Fibroblast of lung (primary cell): Measurements from ENCODE around the gene TAF11L14. TPM values are rescaled to one million over a fixed set of nuclear protein-coding genes. Genes with fewer than 3 reads are reported as not detected.
"Not testable (repeated sequence)": the region's sequence is repeated elsewhere in the genome, so short reads cannot be mapped to it uniquely, and the experiment has no call there.

ENCODE experiments used
- DNase-seq, 2 donors: peaks; one replicate each; pipeline versions ENCODE4 v3.0.0 to v3.0.0-alpha.2; 2010; ENCODE audit warnings: low read depth in 2 of 2
- H2AFZ ChIP-seq: 2 replicates; pipeline ENCODE4 v1.5.1; 2012; ENCODE audit warnings: low read length, control low read depth, inconsistent platforms
- H3K27ac ChIP-seq: 2 replicates; pipeline ENCODE4 v1.5.1; 2011; ENCODE audit warnings: low read length, control low read depth; ENCODE audit not compliant: insufficient read depth
- H3K27me3 ChIP-seq: 2 replicates; pipeline ENCODE4 v1.5.1; 2011; ENCODE audit warnings: mild to moderate bottlenecking, low read length; ENCODE audit not compliant: control insufficient read depth, insufficient read depth
- H3K36me3 ChIP-seq: 2 replicates; pipeline ENCODE4 v1.5.1; 2011; ENCODE audit warnings: low read length; ENCODE audit not compliant: control insufficient read depth, insufficient read depth
- H3K4me1 ChIP-seq: 2 replicates; pipeline ENCODE4 v1.5.1; 2011; ENCODE audit warnings: low read length; ENCODE audit not compliant: control insufficient read depth, insufficient read depth; ENCODE audit errors: extremely low read depth
- H3K4me2 ChIP-seq: 2 replicates; pipeline ENCODE4 v1.5.1; 2011; ENCODE audit warnings: low read length, control low read depth; ENCODE audit not compliant: insufficient read depth; ENCODE audit errors: extremely low read depth
- H3K4me3 ChIP-seq, 4 experiments: fragments of 200-600 bp in 1 of 4; sonication (generic) in 1 of 4; replicated peaks in 1 of 4; 2 replicates each; pipeline ENCODE4 v1.5.1; 2011 to 2016; ENCODE audit warnings: low read length in 4 of 4, low read depth in 3 of 4, mild to moderate bottlenecking in 3 of 4, control low read depth in 2 of 4, inconsistent platforms in 1 of 4, mixed read lengths in 1 of 4; ENCODE audit not compliant: insufficient read depth in 1 of 4; ENCODE audit errors: control extremely low read depth in 1 of 4
- H3K79me2 ChIP-seq: 2 replicates; pipeline ENCODE4 v1.5.1; 2012; ENCODE audit warnings: mild to moderate bottlenecking, low read length, inconsistent platforms; ENCODE audit not compliant: control insufficient read depth, insufficient read depth
- H3K9ac ChIP-seq: 2 replicates; pipeline ENCODE4 v1.5.1; 2011; ENCODE audit warnings: mild to moderate bottlenecking, low read length, control low read depth; ENCODE audit not compliant: insufficient read depth
- H3K9me3 ChIP-seq: 2 replicates; pipeline ENCODE4 v1.5.1; 2012; ENCODE audit warnings: low read depth, low read length; ENCODE audit not compliant: control insufficient read depth, insufficient read depth
- H4K20me1 ChIP-seq: 2 replicates; pipeline ENCODE4 v1.5.1; 2011; ENCODE audit warnings: low read length; ENCODE audit not compliant: control insufficient read depth, insufficient read depth; ENCODE audit errors: extremely low read depth
- CTCF ChIP-seq, 2 donors: IDR thresholded peaks in 1 of 2; conservative IDR thresholded peaks in 1 of 2; 1 replicate in 1 of 2; 2 replicates in 1 of 2; pipeline ENCODE4 v1.5.1; 2011 to 2012; ENCODE audit warnings: low read length in 2 of 2, control low read depth in 1 of 2, inconsistent platforms in 1 of 2, low read depth in 1 of 2, mild to moderate bottlenecking in 1 of 2
- EZH2 ChIP-seq: IDR thresholded peaks from 2 replicates; pipeline ENCODE4 v1.5.1; 2012; ENCODE audit warnings: low read length, control low read depth, mild to moderate bottlenecking; ENCODE audit errors: missing control alignments
- polyA plus RNA-seq, 2 donors: library from polyadenylated mRNA; depleted of rRNA in 1 of 2; stranded (reverse) in 1 of 2; unstranded in 1 of 2; fragments of >200 nt; gene quantifications; 2 replicates each; pipeline ENCODE4 v1.2.1, GENCODE V29; 2011 to 2012; ENCODE audit warnings: missing spikeins in 1 of 2
- total RNA-seq: library from RNA; depleted of rRNA; stranded (reverse); fragments of >200 nt; gene quantifications from 2 replicates; pipeline ENCODE4 v1.2.1, GENCODE V29; 2014

The TAF11L14 gene
- total and polyA plus RNA-seq, 2 donors (not counting 1 experiment from before 2014, with no cell fraction given): not detected

GRCh38 chr5:17619354-17619753, 14.9 kb upstream of the TAF11L14 start:
- Histone ChIP-seq H3K4me3 (no peak overlapping the region), H3K36me3 (no peaks in the 10 kb centered on the region), H3K9ac (no peak overlapping the region), H3K27ac (no peak overlapping the region), H3K4me1 (no peaks in the 10 kb centered on the region), H4K20me1 (no peaks in the 10 kb centered on the region), H3K4me2 (no peak overlapping the region), H3K79me2 (no peaks in the 10 kb centered on the region), H3K9me3 (no peaks in the 10 kb centered on the region), H3K27me3 (no peaks in the 10 kb centered on the region), H2AFZ (no peak overlapping the region)
- no peak for DNase-seq
- TF ChIP-seq CTCF (conservative IDR thresholded peaks at IDR 0.05 in 1 of 2, IDR thresholded peaks at IDR 0.05 in 1 of 2; ENCODE audit: low read depth in 1 of 2, low read length in 2 of 2) (no peak), EZH2 (no peak)

GRCh38 chr5:17620627-17621026, 13.6 kb upstream of the TAF11L14 start:
- no peak overlapping the region for H3K27ac ChIP-seq
- no peaks in the 10 kb centered on the region for H4K20me1 ChIP-seq
- no peak overlapping the region for H2AFZ ChIP-seq
- DNase-seq: no peak
- no peak overlapping the region for H3K4me2 ChIP-seq
- no peak overlapping the region for H3K4me3 ChIP-seq
- no peaks in the 10 kb centered on the region for H3K9me3 ChIP-seq
- no peaks in the 10 kb centered on the region for H3K79me2 ChIP-seq
- H3K4me1 ChIP-seq: no peaks in the 10 kb centered on the region
- H3K9ac ChIP-seq: no peak overlapping the region
- no peaks in the 10 kb centered on the region for H3K36me3 ChIP-seq
- TF ChIP-seq CTCF (conservative IDR thresholded peaks at IDR 0.05 in 1 of 2, IDR thresholded peaks at IDR 0.05 in 1 of 2; ENCODE audit: low read depth in 1 of 2, low read length in 2 of 2) (no peak), EZH2 (no peak)
- H3K27me3 ChIP-seq: no peaks in the 10 kb centered on the region

- no peak overlapping the region for H3K27ac ChIP-seq
- no peak for DNase-seq
- no peak overlapping the region for H3K4me3 ChIP-seq
- no peaks in the 10 kb centered on the region for H4K20me1 ChIP-seq
- H2AFZ ChIP-seq: no peak overlapping the region
- H3K27me3 ChIP-seq: no peaks in the 10 kb centered on the region
- no peak for TF ChIP-seq CTCF (conservative IDR thresholded peaks at IDR 0.05 in 1 of 2, IDR thresholded peaks at IDR 0.05 in 1 of 2; ENCODE audit: low read depth in 1 of 2, low read length in 2 of 2)
- no peak for TF ChIP-seq EZH2
- H3K9ac ChIP-seq: no peak overlapping the region
- H3K4me1 ChIP-seq: no peaks in the 10 kb centered on the region
- H3K4me2 ChIP-seq: no peak overlapping the region
- H3K9me3 ChIP-seq: no peaks in the 10 kb centered on the region
- no peaks in the 10 kb centered on the region for H3K36me3 ChIP-seq
- H3K79me2 ChIP-seq: no peaks in the 10 kb centered on the region
Observed at GRCh38 chr5:17625686-17626085, 8.6 kb upstream of the TAF11L14 start.

- H2AFZ ChIP-seq, H3K36me3 ChIP-seq, H3K9ac ChIP-seq, H3K4me1 ChIP-seq, DNase-seq, H4K20me1 ChIP-seq, H3K4me3 ChIP-seq, H3K27ac ChIP-seq, H3K27me3 ChIP-seq, H3K79me2 ChIP-seq, H3K9me3 ChIP-seq, H3K4me2 ChIP-seq: not testable (repeated sequence)
Observed at GRCh38 chr5:17631788-17632187, 2.5 kb upstream of the TAF11L14 start, which contains the start of gene TAF11L13. Gene TAF11L13 (plus strand): TSS chr5:17632088.

GRCh38 chr5:17649232-17649631, 15.0 kb downstream of the TAF11L14 start:
- not testable (repeated sequence) for H3K9me3 ChIP-seq, H3K36me3 ChIP-seq, H3K9ac ChIP-seq, H3K4me1 ChIP-seq, H2AFZ ChIP-seq, H3K27me3 ChIP-seq, H3K4me2 ChIP-seq, H4K20me1 ChIP-seq, H3K79me2 ChIP-seq, DNase-seq, H3K27ac ChIP-seq, H3K4me3 ChIP-seq
